ENCODE measurements around the gene ARVCF. TPM values are rescaled to one million over a fixed set of nuclear protein-coding genes. Genes with fewer than 3 reads are reported as not detected.

ARVCF gene
- total and polyA plus RNA-seq, 2 donors (not counting 1 experiment from before 2014, with no cell fraction given), result 2.2 to 6.7 TPM

DNA sequence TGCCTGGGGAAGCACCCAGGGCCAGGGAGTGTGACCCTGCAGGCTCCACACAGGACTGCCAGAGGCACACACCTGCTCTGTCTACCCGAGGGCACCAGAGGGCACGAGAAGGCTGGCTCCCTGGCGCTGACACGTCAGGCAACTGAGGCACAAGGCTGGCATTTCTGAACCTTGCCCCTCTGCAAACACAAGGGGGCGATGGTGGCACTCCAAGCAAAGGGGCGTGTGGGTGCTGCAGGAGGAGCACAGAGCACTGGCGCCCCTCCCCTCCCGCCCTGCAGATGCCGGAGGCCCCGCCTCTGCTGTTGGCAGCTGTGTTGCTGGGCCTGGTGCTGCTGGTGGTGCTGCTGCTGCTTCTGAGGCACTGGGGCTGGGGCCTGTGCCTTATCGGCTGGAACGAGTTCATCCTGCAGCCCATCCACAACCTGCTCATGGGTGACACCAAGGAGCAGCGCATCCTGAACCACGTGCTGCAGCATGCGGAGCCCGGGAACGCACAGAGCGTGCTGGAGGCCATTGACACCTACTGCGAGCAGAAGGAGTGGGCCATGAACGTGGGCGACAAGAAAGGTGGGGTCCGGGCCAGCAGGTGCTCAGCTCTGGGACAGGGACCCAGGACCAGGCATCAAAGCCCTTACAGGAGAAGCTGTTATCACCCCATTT, 54.2 kb downstream of the ARVCF start:
- Mint-ChIP-seq H3K4me1 (peaks cover 12% of the 10 kb centered on the region), H3K27me3 (no peaks in the 10 kb centered on the region), H3K9me3 (ENCODE audit: insufficient read depth) (no peaks in the 10 kb centered on the region), H3K4me3 (no peak overlapping the region), H3K27ac (no peak overlapping the region)
- TF ChIP-seq, protein P1, sequence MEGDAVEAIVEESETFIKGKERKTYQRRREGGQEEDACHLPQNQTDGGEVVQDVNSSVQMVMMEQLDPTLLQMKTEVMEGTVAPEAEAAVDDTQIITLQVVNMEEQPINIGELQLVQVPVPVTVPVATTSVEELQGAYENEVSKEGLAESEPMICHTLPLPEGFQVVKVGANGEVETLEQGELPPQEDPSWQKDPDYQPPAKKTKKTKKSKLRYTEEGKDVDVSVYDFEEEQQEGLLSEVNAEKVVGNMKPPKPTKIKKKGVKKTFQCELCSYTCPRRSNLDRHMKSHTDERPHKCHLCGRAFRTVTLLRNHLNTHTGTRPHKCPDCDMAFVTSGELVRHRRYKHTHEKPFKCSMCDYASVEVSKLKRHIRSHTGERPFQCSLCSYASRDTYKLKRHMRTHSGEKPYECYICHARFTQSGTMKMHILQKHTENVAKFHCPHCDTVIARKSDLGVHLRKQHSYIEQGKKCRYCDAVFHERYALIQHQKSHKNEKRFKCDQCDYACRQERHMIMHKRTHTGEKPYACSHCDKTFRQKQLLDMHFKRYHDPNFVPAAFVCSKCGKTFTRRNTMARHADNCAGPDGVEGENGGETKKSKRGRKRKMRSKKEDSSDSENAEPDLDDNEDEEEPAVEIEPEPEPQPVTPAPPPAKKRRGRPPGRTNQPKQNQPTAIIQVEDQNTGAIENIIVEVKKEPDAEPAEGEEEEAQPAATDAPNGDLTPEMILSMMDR (IDR thresholded peaks at IDR 0.05), result peak; percentile 53
- TF ChIP-seq EZH2 (IDR thresholded peaks at IDR 0.05; ENCODE audit: borderline replicate concordance, insufficient read depth, low read depth, low read length, poor library complexity, severe bottlenecking), result no peak
- POLR2A ChIA-PET, result no interaction called here
- Histone ChIP-seq H3K4me2 (replicated peaks; ENCODE audit: low read depth, low read length, poor library complexity, severe bottlenecking) (no peak overlapping the region), H4K20me1 (ENCODE audit: control insufficient read depth, insufficient read depth, low read length, poor library complexity, severe bottlenecking) (peaks cover 38% of the 10 kb centered on the region), H3K4me1 (ENCODE audit: control insufficient read depth in 2 of 2, insufficient read depth in 2 of 2, low read length in 2 of 2) (no peaks in the 10 kb centered on the region), H3K9ac (ENCODE audit: low read length) (no peak overlapping the region), H3K27ac (ENCODE audit: low read length in 2 of 2) (no peak overlapping the region), H2AFZ (ENCODE audit: insufficient read depth, low read depth, low read length, poor library complexity, severe bottlenecking) (no peak overlapping the region), H3K36me3 (replicated peaks in 1 of 2; ENCODE audit: control extremely low read depth in 1 of 2, control insufficient read depth in 1 of 2, extremely low read depth in 1 of 2, insufficient read depth in 2 of 2, low read length in 1 of 2) (peaks cover 0 to 14% of the 10 kb centered on the region in 2 experiments), H3K9me3 (ENCODE audit: control extremely low read depth in 1 of 3, control insufficient read depth in 2 of 3, insufficient read depth in 1 of 3, low read length in 2 of 3) (peaks cover 0 to 3% (median 0%) of the 10 kb centered on the region in 3 donors), H3K79me2 (ENCODE audit: control insufficient read depth, insufficient read depth, low read length) (peaks cover 22% of the 10 kb centered on the region), H3K4me3 (ENCODE audit: control extremely low read depth in 1 of 5, extremely low read depth in 1 of 5, insufficient read depth in 1 of 5, low read depth in 2 of 5, low read length in 4 of 5) (no peak overlapping the region), H3K27me3 (replicated peaks in 1 of 4; ENCODE audit: control extremely low read depth in 1 of 4, control insufficient read depth in 3 of 4, insufficient read depth in 4 of 4, low read length in 3 of 4) (no peaks in the 10 kb centered on the region)
- CTCF ChIA-PET, result no interaction called here
- WGBS (ENCODE audit: insufficient coverage), result 83% methylated on average over 22 of the region's 22 CpGs
- ATAC-seq (ENCODE audit: low read depth), result peak; percentile 69
- intact Hi-C loops (cut with micrococcal nuclease), result no loop called here
- peak; percentile 32 for DNase-seq

DNA sequence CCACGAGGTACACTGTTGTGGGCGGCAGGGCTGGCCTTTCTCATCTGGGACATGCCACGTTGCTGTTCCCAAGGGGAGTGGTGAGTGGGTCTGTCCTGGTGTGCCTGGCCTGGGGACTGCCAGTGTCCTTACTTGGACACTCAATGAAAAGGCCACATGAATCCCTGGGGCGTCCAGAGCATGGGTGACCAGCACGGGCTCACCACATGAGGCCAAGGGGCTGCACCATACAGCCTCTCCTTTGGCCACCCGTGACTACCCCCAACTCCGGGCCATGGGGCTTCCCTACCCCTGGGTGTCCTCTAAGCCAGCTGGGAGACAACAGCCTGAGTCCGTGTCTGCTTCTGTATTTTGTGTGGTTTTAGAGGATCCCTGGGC, 54.8 kb downstream of the ARVCF start:
- peaks cover 0 to 9% of the 10 kb centered on the region in 2 experiments for H3K36me3 ChIP-seq (replicated peaks in 1 of 2; ENCODE audit: control extremely low read depth in 1 of 2, control insufficient read depth in 1 of 2, extremely low read depth in 1 of 2, insufficient read depth in 2 of 2, low read length in 1 of 2)
- H3K4me1 Mint-ChIP-seq, result peaks cover 12% of the 10 kb centered on the region
- no peak overlapping the region for H3K27ac ChIP-seq (ENCODE audit: low read length in 2 of 2)
- intact Hi-C loops (cut with micrococcal nuclease), result no loop called here
- no peaks in the 10 kb centered on the region for H3K9me3 Mint-ChIP-seq (ENCODE audit: insufficient read depth)
- H2AFZ ChIP-seq (ENCODE audit: insufficient read depth, low read depth, low read length, poor library complexity, severe bottlenecking), result no peak overlapping the region
- no peaks in the 10 kb centered on the region for H3K4me1 ChIP-seq (ENCODE audit: control insufficient read depth in 2 of 2, insufficient read depth in 2 of 2, low read length in 2 of 2)
- ChIA-PET CTCF (no interaction called here), POLR2A (no interaction called here)
- no peak overlapping the region for H3K4me2 ChIP-seq (replicated peaks; ENCODE audit: low read depth, low read length, poor library complexity, severe bottlenecking)
- H3K9me3 ChIP-seq (ENCODE audit: control extremely low read depth in 1 of 3, control insufficient read depth in 2 of 3, insufficient read depth in 1 of 3, low read length in 2 of 3), result peaks cover 0 to 3% (median 0%) of the 10 kb centered on the region in 3 donors
- no peaks in the 10 kb centered on the region for H3K27me3 Mint-ChIP-seq
- H3K79me2 ChIP-seq (ENCODE audit: control insufficient read depth, insufficient read depth, low read length), result peaks cover 22% of the 10 kb centered on the region
- no peaks in the 10 kb centered on the region for H3K27me3 ChIP-seq (replicated peaks in 1 of 4; ENCODE audit: control extremely low read depth in 1 of 4, control insufficient read depth in 3 of 4, insufficient read depth in 4 of 4, low read length in 3 of 4)
- H4K20me1 ChIP-seq (ENCODE audit: control insufficient read depth, insufficient read depth, low read length, poor library complexity, severe bottlenecking), result peaks cover 39% of the 10 kb centered on the region
- H3K27ac Mint-ChIP-seq, result no peak overlapping the region
- no peak overlapping the region for H3K9ac ChIP-seq (ENCODE audit: low read length)
- no peak for TF ChIP-seq EZH2 (IDR thresholded peaks at IDR 0.05; ENCODE audit: borderline replicate concordance, insufficient read depth, low read depth, low read length, poor library complexity, severe bottlenecking)
- TF ChIP-seq, protein P1 (IDR thresholded peaks at IDR 0.05), result no peak
- 91% methylated on average over 8 of the region's 8 CpGs for WGBS (ENCODE audit: insufficient coverage)
- DNase-seq, result no peak
- no peak overlapping the region for H3K4me3 ChIP-seq (ENCODE audit: control extremely low read depth in 1 of 5, extremely low read depth in 1 of 5, insufficient read depth in 1 of 5, low read depth in 2 of 5, low read length in 4 of 5)
- no peak overlapping the region for H3K4me3 Mint-ChIP-seq
- no peak for ATAC-seq (ENCODE audit: low read depth)

All from B cell (primary cell).